ENCODE measurements around the gene EEIG1. TPM values are rescaled to one million over a fixed set of nuclear protein-coding genes. Genes with fewer than 3 reads are reported as not detected.
A peak's percentile ranks its signal among the peaks of the same experiment; 100 is the strongest.

EEIG1 gene
- 36.0 TPM for total RNA-seq
- long read RNA-seq, full-length matches to known transcripts: 3 of 47 reads
- long read RNA-seq, partial matches to known transcripts: 5 of 47 reads
- long read RNA-seq, other reads (novel, unspliced or antisense): 39 of 47 reads

DNA sequence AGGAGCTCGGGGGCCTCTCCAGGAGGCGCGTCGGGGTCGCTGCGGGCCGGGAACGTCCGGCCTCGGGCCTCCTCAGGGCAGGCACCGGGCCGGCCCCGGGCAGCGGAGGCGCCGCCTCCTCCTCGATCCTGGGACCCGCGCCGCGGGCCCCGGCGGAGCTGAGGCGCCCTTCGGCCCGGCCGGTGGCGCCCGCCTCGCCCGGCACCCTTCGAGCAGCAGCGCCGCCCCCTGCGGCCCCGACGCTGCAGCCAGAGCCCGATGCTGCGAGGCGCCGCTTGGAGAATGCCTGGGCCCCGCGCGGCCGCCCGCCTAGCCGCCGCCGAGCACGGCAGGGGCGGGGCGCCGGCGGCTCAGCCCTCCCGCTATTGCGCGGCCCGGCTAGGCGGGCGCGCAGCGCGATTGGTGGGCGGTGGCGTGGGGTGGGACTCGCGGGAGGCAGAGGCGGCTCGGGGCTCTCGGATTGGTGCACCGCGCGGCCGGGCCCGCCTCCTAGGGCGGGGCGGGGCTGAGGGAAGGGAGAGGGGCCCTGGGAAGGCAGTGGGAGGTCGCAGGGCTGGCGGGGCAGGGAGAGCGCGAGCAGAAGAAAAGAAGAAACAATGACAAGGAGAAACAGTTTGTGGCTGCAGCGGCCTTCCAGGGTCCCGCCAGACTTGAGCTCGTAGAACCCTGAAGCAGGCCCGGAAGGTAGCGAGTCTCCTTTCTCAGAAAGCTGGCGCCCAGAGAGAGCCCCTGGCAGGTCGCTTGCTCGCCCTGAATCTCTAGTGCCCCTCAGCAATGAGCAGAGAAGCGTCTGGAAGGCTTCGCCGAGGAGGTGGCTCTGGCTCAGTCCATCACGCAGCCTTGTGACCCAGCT, at the start of gene EEIG1:
EEIG1 (minus strand) TSS at position 284 of the 853 bp plus-strand sequence. CDS start 852 bp downstream, outside the sequence.
- H3K4me3 ChIP-seq: peak within 1 kb of the TSS; percentile 79
- intact Hi-C loops (cut with DNase I): no loop called here
- H3K27me3 ChIP-seq (ENCODE audit: low read depth): no peaks in the 10 kb centered on the region
- H3K36me3 ChIP-seq: no peaks in the 10 kb centered on the region
- TF ChIP-seq, protein P1, sequence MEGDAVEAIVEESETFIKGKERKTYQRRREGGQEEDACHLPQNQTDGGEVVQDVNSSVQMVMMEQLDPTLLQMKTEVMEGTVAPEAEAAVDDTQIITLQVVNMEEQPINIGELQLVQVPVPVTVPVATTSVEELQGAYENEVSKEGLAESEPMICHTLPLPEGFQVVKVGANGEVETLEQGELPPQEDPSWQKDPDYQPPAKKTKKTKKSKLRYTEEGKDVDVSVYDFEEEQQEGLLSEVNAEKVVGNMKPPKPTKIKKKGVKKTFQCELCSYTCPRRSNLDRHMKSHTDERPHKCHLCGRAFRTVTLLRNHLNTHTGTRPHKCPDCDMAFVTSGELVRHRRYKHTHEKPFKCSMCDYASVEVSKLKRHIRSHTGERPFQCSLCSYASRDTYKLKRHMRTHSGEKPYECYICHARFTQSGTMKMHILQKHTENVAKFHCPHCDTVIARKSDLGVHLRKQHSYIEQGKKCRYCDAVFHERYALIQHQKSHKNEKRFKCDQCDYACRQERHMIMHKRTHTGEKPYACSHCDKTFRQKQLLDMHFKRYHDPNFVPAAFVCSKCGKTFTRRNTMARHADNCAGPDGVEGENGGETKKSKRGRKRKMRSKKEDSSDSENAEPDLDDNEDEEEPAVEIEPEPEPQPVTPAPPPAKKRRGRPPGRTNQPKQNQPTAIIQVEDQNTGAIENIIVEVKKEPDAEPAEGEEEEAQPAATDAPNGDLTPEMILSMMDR (IDR thresholded peaks at IDR 0.05): no peak
- peak; percentile 95 for DNase-seq
- H3K9me3 ChIP-seq: no peaks in the 10 kb centered on the region
- peak; percentile 92 to 95 for ATAC-seq
- peak within 1 kb of the TSS; percentile 90 for H3K27ac ChIP-seq
- H3K4me1 ChIP-seq: peaks cover 51% of the 10 kb centered on the region

DNA sequence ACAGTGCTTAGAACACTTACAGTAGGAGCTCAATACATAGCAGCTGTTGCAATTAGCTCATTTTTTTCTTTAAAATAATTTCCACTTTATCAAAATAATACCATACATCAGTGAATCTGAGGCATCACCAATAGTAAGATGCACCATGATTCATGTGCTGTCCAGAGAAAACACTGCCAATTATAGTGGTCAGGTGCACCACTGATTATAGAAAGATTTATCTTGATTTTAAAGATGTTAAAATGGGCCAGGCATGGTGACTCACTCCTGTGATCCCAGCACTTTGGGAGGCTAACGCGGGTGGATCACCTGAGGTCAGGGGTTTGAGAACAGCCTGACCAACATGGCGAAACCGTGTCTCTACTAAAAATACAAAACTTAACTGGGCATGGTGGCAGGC, 46.9 kb upstream of the EEIG1 start:
- no peaks in the 10 kb centered on the region for H3K27me3 ChIP-seq (ENCODE audit: low read depth)
- TF ChIP-seq, protein P1 (IDR thresholded peaks at IDR 0.05): no peak
- H3K9me3 ChIP-seq: no peaks in the 10 kb centered on the region
- H3K27ac ChIP-seq: no peak overlapping the region
- ATAC-seq (no peak), DNase-seq (no peak)
- no peaks in the 10 kb centered on the region for H3K4me1 ChIP-seq
- no peaks in the 10 kb centered on the region for H3K36me3 ChIP-seq
- intact Hi-C loops (cut with DNase I): no loop called here
- H3K4me3 ChIP-seq: no peak overlapping the region

DNA sequence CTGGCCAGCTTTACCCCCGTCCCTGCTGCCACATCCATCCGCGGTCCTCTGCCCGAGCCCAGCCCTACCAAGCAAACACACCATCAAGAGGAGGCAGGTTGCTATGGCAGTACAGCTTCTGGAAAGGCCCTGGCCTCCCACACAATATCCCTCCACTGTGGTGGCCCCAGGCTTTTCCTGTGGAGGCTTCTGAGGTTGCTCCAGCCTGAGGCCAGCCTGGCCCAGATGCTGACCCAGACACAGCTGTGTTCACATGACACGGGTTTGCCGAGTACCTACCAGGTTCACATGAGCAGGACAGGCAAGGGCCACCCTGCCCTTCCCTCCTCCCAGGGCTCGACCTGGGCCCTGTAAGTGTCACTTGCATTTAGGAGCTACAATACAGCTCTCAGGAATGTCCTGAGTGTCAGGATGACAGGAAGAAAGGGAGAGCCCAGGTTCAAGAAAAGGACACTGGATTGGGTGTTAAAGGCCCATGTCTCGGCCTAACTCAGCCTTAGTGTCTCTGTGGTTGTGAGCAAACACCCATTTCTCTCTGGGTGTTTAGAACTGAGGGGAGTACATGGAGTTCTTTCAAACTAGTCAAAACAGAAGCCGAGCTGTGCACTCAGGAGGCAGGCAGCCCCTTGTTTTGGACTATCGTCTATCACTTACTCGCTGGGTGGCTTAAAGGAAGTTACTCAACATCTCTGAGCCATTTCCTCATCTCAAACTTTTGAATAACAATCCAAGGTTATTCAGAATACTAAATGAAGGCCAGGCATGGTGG, 46.2 kb upstream of the EEIG1 start:
- no peaks in the 10 kb centered on the region for H3K27me3 ChIP-seq (ENCODE audit: low read depth)
- H3K9me3 ChIP-seq: no peaks in the 10 kb centered on the region
- H3K27ac ChIP-seq: peak overlapping the region; percentile 74
- no peaks in the 10 kb centered on the region for H3K4me1 ChIP-seq
- DNase-seq (no peak), ATAC-seq (peak; percentile 48 to 67)
- no peaks in the 10 kb centered on the region for H3K36me3 ChIP-seq
- intact Hi-C loops (cut with DNase I): no loop called here
- TF ChIP-seq, protein P1 (IDR thresholded peaks at IDR 0.05): no peak
- H3K4me3 ChIP-seq: no peak overlapping the region

DNA sequence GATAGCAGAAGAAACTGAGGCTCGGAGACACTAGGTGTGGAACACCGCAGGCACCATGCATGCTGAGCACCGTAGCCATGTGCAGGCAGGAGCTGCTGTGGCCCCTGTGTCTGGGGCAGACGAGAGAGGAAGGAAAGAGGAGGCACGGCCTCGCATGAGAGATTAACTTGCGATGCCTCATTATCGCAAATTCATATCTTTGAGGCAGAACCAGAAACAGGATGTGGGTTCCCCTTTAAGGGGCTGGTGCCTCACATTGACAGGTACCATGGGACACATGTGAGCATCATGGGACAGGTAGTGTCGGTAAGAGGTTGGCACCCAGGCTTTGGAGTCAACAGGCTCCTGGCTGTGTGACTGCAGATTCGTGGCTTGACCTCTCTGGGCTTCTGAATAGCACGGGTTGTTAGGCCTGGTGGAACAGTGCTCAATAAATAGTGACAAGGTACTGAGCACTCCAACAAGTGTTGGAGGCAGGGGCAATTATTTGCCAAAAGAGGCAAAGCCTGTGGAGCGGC, 45.5 kb upstream of the EEIG1 start:
- H3K27ac ChIP-seq: peak overlapping the region; percentile 74
- DNase-seq: no peak
- TF ChIP-seq, protein P1 (IDR thresholded peaks at IDR 0.05): no peak
- intact Hi-C loops (cut with DNase I): no loop called here
- no peak overlapping the region for H3K4me3 ChIP-seq
- no peaks in the 10 kb centered on the region for H3K36me3 ChIP-seq
- H3K4me1 ChIP-seq: no peaks in the 10 kb centered on the region
- H3K27me3 ChIP-seq (ENCODE audit: low read depth): no peaks in the 10 kb centered on the region
- ATAC-seq: peak; percentile 61 to 75
- H3K9me3 ChIP-seq: no peaks in the 10 kb centered on the region

DNA sequence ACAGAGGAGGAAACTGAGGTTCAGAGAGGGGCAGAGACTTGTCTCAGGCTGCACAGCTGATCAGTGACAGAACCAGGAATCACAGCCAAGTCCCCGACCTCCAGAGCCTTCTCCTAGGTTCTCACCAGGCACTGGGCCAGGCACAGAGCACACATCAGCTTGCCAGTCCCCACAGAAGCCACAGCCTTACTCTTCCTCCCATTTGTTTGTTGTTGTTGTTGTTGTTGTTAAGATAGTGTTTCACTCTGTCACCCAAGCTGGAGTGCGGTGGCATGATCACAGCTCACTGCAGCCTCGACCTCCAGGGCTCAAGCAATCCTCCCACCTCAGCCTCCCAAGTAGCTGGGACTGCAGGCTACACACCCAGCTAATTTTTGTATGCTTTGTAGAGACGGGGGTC, 44.9 kb upstream of the EEIG1 start:
- TF ChIP-seq, protein P1 (IDR thresholded peaks at IDR 0.05): no peak
- H3K36me3 ChIP-seq: no peaks in the 10 kb centered on the region
- intact Hi-C loops (cut with DNase I): no loop called here
- no peak for DNase-seq
- no peaks in the 10 kb centered on the region for H3K27me3 ChIP-seq (ENCODE audit: low read depth)
- H3K9me3 ChIP-seq: no peaks in the 10 kb centered on the region
- no peak overlapping the region for H3K4me3 ChIP-seq
- H3K27ac ChIP-seq: peak overlapping the region; percentile 5
- ATAC-seq: no peak
- no peaks in the 10 kb centered on the region for H3K4me1 ChIP-seq

Data from lower lobe of right lung (tissue), 2 donors.